Natural killer cell (primary cell): ENCODE measurements around the gene LEKR1. TPM values are rescaled to one million over a fixed set of nuclear protein-coding genes. Genes with fewer than 3 reads are reported as not detected.

Experiments
- ATAC-seq, 3 donors: fragments of 150-1000 bp in 2 of 3; fragments of 200-7000 bp in 1 of 3; cut with Tn5 transposase; 1 replicate in 1 of 3; 2 replicates in 2 of 3; pipeline ENCODE4 v1.10.0; 2021; ENCODE audit warnings: mild to moderate bottlenecking in 2 of 3, moderate library complexity in 2 of 3
- DNase-seq, 2 donors: peaks; one replicate each; pipeline versions ENCODE4 v3.0.0 to v3.0.0-alpha.2; 2013 to 2021; ENCODE audit warnings: mixed read lengths in 1 of 2
- H3K27ac ChIP-seq: one replicate; pipeline ENCODE4 v1.5.1; 2013; ENCODE audit warnings: mild to moderate bottlenecking, low read length
- H3K27me3 ChIP-seq: one replicate; pipeline ENCODE4 v1.6.1; 2013; ENCODE audit warnings: low read length; ENCODE audit not compliant: control insufficient read depth, insufficient read depth
- H3K36me3 ChIP-seq: one replicate; pipeline ENCODE4 v1.6.1; 2013; ENCODE audit warnings: low read length; ENCODE audit not compliant: control insufficient read depth, insufficient read depth
- H3K4me1 ChIP-seq: one replicate; pipeline ENCODE4 v1.6.1; 2013; ENCODE audit warnings: low read length; ENCODE audit not compliant: control insufficient read depth, insufficient read depth
- H3K4me3 ChIP-seq: one replicate; pipeline ENCODE4 v1.5.1; 2013; ENCODE audit warnings: low read length
- H3K9me3 ChIP-seq: one replicate; pipeline ENCODE4 v1.6.1; 2013; ENCODE audit warnings: low read length; ENCODE audit not compliant: control insufficient read depth, insufficient read depth
- H3K27ac Mint-ChIP-seq, 2 donors: one replicate each; pipeline ENCODE4 v1.8.0; 2022; ENCODE audit warnings: mild to moderate bottlenecking in 2 of 2, mixed read lengths in 2 of 2, moderate library complexity in 1 of 2
- H3K27me3 Mint-ChIP-seq, 2 donors: one replicate each; pipeline ENCODE4 v1.8.0; 2022; ENCODE audit warnings: low read depth in 2 of 2, mixed read lengths in 2 of 2
- H3K36me3 Mint-ChIP-seq: one replicate; pipeline ENCODE4 v1.8.0; 2022; ENCODE audit warnings: mixed read lengths
- H3K4me1 Mint-ChIP-seq, 2 donors: one replicate each; pipeline ENCODE4 v1.8.0; 2022; ENCODE audit warnings: mixed read lengths in 2 of 2
- H3K4me3 Mint-ChIP-seq: one replicate; pipeline ENCODE4 v1.8.0; 2022; ENCODE audit warnings: mild to moderate bottlenecking, moderate library complexity, mixed read lengths
- H3K9me3 Mint-ChIP-seq, 2 donors: one replicate each; pipeline ENCODE4 v1.8.0; 2022; ENCODE audit warnings: mixed read lengths in 2 of 2
- WGBS: methylation state at CpG from one replicate; pipeline ENCODE4 v1.1.7; 2013; ENCODE audit warnings: missing lambda C conversion rate; ENCODE audit not compliant: insufficient coverage; 5-methylcytosine and 5-hydroxymethylcytosine counted together
- intact Hi-C: fragments of 100-400 bp; cut with micrococcal nuclease; formaldehyde crosslinking; loops from one replicate; pipeline ENCODE4 v1.14.2; 2022
- total RNA-seq, 4 donors: library from RNA; stranded (reverse); fragments of 120-200 nt in 1 of 4; gene quantifications; one replicate each; pipeline versions ENCODE4 v1.2.3 to v1.2.4, GENCODE V29; 2013 to 2022
- TF ChIP-seq, protein P1 (sequence below): fragments of 200-600 bp; IDR thresholded peaks from one replicate; pipeline ENCODE4 v1.8.0; 2022; ENCODE audit warnings: antibody characterized with exemption

The LEKR1 gene
- total RNA-seq, 3 donors from 2014 or later (not counting 1 experiment from before 2014, with no cell fraction given) = 1.1 to 1.7 (median 1.2) TPM

- H3K4me3 Mint-ChIP-seq = no peak overlapping the region
- 87% methylated on average over 1 of the region's 1 CpG for WGBS
- H3K9me3 ChIP-seq = no peaks in the 10 kb centered on the region
- H3K9me3 Mint-ChIP-seq = no peaks in the 10 kb centered on the region
- no peaks in the 10 kb centered on the region for H3K27me3 ChIP-seq
- TF ChIP-seq, protein P1, sequence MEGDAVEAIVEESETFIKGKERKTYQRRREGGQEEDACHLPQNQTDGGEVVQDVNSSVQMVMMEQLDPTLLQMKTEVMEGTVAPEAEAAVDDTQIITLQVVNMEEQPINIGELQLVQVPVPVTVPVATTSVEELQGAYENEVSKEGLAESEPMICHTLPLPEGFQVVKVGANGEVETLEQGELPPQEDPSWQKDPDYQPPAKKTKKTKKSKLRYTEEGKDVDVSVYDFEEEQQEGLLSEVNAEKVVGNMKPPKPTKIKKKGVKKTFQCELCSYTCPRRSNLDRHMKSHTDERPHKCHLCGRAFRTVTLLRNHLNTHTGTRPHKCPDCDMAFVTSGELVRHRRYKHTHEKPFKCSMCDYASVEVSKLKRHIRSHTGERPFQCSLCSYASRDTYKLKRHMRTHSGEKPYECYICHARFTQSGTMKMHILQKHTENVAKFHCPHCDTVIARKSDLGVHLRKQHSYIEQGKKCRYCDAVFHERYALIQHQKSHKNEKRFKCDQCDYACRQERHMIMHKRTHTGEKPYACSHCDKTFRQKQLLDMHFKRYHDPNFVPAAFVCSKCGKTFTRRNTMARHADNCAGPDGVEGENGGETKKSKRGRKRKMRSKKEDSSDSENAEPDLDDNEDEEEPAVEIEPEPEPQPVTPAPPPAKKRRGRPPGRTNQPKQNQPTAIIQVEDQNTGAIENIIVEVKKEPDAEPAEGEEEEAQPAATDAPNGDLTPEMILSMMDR = no peak
- H3K36me3 Mint-ChIP-seq = no peaks in the 10 kb centered on the region
- H3K27me3 Mint-ChIP-seq = no peaks in the 10 kb centered on the region
- no peak overlapping the region for H3K27ac Mint-ChIP-seq
- H3K36me3 ChIP-seq = no peaks in the 10 kb centered on the region
- H3K27ac ChIP-seq = no peak overlapping the region
- ATAC-seq = no peak
- DNase-seq = no peak
- H3K4me1 ChIP-seq = no peaks in the 10 kb centered on the region
- intact Hi-C loops = no loop called here
- H3K4me3 ChIP-seq = no peak overlapping the region
- peaks cover 0 to 5% of the 10 kb centered on the region in 2 donors for H3K4me1 Mint-ChIP-seq
Observed at GRCh38 chr3:156803952-156804741, 22.0 kb upstream of the LEKR1 start.

DNA sequence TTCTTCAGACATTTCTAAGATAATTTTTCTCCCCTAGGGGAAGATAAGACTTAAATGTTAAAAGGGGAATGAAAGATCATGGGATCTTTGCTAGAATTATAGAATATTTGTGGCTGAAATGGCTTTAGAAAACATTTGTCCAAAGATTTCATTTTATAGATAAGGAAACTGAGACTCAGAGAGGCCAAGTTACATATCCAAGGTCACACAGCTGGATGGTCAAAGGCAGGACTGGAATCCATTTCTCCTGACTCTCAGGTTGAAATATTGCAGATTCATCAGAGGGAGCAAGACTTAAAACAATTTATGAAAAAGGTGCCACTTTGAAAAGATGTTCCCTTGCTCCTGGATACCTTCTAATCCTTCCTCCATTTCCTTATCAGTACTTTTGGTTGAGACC, 19.5 kb upstream of the LEKR1 start:
- Mint-ChIP-seq H3K4me1 (peaks cover 0 to 5% of the 10 kb centered on the region in 2 donors), H3K27ac (no peak overlapping the region), H3K36me3 (no peaks in the 10 kb centered on the region), H3K4me3 (no peak overlapping the region), H3K9me3 (no peaks in the 10 kb centered on the region), H3K27me3 (no peaks in the 10 kb centered on the region)
- TF ChIP-seq, protein P1 = no peak
- Histone ChIP-seq H3K27me3 (no peaks in the 10 kb centered on the region), H3K9me3 (no peaks in the 10 kb centered on the region), H3K4me3 (no peak overlapping the region), H3K4me1 (no peaks in the 10 kb centered on the region), H3K27ac (no peak overlapping the region), H3K36me3 (no peaks in the 10 kb centered on the region)
- DNase-seq (no peak), ATAC-seq (no peak)
- intact Hi-C loops = no loop called here

DNA sequence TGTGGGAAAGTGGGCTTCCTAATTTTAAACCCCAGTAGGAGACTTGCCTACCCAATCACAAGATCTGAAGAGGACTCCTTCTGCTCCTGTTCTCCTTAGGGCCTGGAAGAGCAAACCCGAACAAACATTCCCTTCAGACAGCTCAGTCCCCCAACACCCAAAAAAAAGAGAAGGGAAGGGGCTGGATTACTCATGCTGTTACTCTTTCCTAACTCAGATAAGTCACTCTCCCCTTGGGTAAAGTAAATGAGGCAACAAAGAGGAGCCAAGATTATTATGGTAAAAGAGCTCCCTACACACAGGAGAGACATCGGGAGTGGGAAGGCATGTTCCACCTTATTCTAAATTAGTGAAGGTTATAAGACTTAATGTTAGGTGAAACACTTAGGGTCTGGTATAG, 18.1 kb upstream of the LEKR1 start:
- no peaks in the 10 kb centered on the region for H3K36me3 Mint-ChIP-seq

More for the DNA sequence above, 18.1 kb upstream of the LEKR1 start:
- no peaks in the 10 kb centered on the region for H3K27me3 ChIP-seq
- no peak overlapping the region for H3K27ac ChIP-seq
- no peaks in the 10 kb centered on the region for H3K4me1 ChIP-seq
- TF ChIP-seq, protein P1 = no peak
- H3K4me3 ChIP-seq = no peak overlapping the region
- intact Hi-C loops = no loop called here
- WGBS = 100% methylated on average over 1 of the region's 2 CpGs
- H3K9me3 Mint-ChIP-seq = no peaks in the 10 kb centered on the region
- no peaks in the 10 kb centered on the region for H3K36me3 ChIP-seq
- no peak overlapping the region for H3K4me3 Mint-ChIP-seq
- H3K27ac Mint-ChIP-seq = no peak overlapping the region
- H3K9me3 ChIP-seq = no peaks in the 10 kb centered on the region
- H3K4me1 Mint-ChIP-seq = peaks cover 1 to 6% of the 10 kb centered on the region in 2 donors
- no peak for ATAC-seq
- DNase-seq = no peak
- no peaks in the 10 kb centered on the region for H3K27me3 Mint-ChIP-seq
